Measurements from ENCODE around the gene UNC5A.

Gene UNC5A

DNA sequence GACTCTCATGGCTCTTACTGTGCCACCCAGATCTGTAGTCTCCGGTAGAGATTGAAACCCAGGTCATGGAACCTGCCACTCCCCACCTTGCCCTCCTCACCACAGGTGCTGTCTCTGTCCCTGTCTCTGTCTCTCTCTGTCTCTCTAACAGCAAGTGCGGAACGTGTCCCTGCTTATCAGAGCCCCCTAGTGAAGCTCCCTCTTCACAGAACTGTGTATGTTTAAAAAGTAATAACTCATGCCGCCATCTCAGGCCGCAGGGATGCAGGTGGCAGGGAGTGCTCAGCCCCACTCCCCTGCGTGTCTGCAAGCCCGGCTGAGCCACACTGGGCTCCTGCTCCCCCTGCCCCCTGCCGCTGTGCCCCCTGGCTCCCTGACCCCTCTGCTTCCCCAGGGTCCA lies 43.8 kb downstream of the UNC5A start:
- TF ChIP-seq TEAD4 (IDR thresholded peaks at IDR 0.05): no peak
- TF ChIP-seq, protein P1, sequence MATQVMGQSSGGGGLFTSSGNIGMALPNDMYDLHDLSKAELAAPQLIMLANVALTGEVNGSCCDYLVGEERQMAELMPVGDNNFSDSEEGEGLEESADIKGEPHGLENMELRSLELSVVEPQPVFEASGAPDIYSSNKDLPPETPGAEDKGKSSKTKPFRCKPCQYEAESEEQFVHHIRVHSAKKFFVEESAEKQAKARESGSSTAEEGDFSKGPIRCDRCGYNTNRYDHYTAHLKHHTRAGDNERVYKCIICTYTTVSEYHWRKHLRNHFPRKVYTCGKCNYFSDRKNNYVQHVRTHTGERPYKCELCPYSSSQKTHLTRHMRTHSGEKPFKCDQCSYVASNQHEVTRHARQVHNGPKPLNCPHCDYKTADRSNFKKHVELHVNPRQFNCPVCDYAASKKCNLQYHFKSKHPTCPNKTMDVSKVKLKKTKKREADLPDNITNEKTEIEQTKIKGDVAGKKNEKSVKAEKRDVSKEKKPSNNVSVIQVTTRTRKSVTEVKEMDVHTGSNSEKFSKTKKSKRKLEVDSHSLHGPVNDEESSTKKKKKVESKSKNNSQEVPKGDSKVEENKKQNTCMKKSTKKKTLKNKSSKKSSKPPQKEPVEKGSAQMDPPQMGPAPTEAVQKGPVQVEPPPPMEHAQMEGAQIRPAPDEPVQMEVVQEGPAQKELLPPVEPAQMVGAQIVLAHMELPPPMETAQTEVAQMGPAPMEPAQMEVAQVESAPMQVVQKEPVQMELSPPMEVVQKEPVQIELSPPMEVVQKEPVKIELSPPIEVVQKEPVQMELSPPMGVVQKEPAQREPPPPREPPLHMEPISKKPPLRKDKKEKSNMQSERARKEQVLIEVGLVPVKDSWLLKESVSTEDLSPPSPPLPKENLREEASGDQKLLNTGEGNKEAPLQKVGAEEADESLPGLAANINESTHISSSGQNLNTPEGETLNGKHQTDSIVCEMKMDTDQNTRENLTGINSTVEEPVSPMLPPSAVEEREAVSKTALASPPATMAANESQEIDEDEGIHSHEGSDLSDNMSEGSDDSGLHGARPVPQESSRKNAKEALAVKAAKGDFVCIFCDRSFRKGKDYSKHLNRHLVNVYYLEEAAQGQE (IDR thresholded peaks at IDR 0.05; ENCODE audit: low read depth): no peak
- TF ChIP-seq TAF1 (IDR thresholded peaks at IDR 0.05; ENCODE audit: low read depth): no peak
- TF ChIP-seq NFIC (IDR thresholded peaks at IDR 0.05): no peak
- TF ChIP-seq CREB1 (IDR thresholded peaks at IDR 0.05; ENCODE audit: low read depth): no peak
- no peak for TF ChIP-seq TCF12 (IDR thresholded peaks at IDR 0.05; ENCODE audit: low read depth)
- TF ChIP-seq ZBTB7A (IDR thresholded peaks at IDR 0.05; ENCODE audit: low read depth): no peak
- TF ChIP-seq CEBPB (IDR thresholded peaks at IDR 0.05): no peak
- TF ChIP-seq EGR1 (IDR thresholded peaks at IDR 0.05): no peak
- no peak for TF ChIP-seq FOXM1 (IDR thresholded peaks at IDR 0.05; ENCODE audit: borderline replicate concordance, low read depth)
- TF ChIP-seq, protein P2, sequence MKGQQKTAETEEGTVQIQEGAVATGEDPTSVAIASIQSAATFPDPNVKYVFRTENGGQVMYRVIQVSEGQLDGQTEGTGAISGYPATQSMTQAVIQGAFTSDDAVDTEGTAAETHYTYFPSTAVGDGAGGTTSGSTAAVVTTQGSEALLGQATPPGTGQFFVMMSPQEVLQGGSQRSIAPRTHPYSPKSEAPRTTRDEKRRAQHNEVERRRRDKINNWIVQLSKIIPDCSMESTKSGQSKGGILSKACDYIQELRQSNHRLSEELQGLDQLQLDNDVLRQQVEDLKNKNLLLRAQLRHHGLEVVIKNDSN (IDR thresholded peaks at IDR 0.05): no peak

DNA sequence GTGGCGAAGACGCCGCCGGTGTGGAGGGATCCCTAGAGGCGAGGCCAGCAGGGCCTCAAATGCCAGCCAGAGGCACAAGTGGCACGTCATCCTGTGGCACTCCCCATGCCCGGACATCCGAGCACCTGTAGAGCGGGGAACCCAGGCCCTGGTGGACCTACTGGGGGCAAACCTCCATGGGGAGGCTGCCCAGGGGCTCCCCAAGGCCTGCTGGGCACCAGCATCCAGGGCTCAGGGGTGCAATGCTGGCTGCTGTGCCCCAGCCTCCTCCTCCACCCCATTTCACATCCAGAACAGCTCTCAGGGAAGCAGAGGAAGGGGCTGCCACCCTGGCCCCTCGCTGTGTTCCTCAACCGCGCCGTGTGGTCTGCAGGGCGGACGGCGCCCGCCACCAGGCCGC lies 45.2 kb downstream of the UNC5A start:
- TF ChIP-seq, protein P2 (IDR thresholded peaks at IDR 0.05): no peak
- TF ChIP-seq TAF1 (IDR thresholded peaks at IDR 0.05; ENCODE audit: low read depth): no peak
- no peak for TF ChIP-seq RAD21 (IDR thresholded peaks at IDR 0.05; ENCODE audit: low read depth)
- TF ChIP-seq, protein P1 (IDR thresholded peaks at IDR 0.05; ENCODE audit: low read depth): no peak
- TF ChIP-seq CEBPB (IDR thresholded peaks at IDR 0.05): no peak
- TF ChIP-seq FOXM1 (IDR thresholded peaks at IDR 0.05; ENCODE audit: borderline replicate concordance, low read depth): no peak
- TF ChIP-seq EP300 (IDR thresholded peaks at IDR 0.05; ENCODE audit: borderline replicate concordance): no peak
- TF ChIP-seq TEAD4 (IDR thresholded peaks at IDR 0.05): no peak
- no peak for TF ChIP-seq TCF12 (IDR thresholded peaks at IDR 0.05; ENCODE audit: low read depth)
- no peak for TF ChIP-seq NFIC (IDR thresholded peaks at IDR 0.05)
- no peak for TF ChIP-seq ZBTB7A (IDR thresholded peaks at IDR 0.05; ENCODE audit: low read depth)
- no peak for TF ChIP-seq CREB1 (IDR thresholded peaks at IDR 0.05; ENCODE audit: low read depth)
- TF ChIP-seq YY1 (IDR thresholded peaks at IDR 0.05; ENCODE audit: low read depth): no peak
- TF ChIP-seq, protein P3, sequence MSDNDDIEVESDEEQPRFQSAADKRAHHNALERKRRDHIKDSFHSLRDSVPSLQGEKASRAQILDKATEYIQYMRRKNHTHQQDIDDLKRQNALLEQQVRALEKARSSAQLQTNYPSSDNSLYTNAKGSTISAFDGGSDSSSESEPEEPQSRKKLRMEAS (IDR thresholded peaks at IDR 0.05): no peak
- TF ChIP-seq EGR1 (IDR thresholded peaks at IDR 0.05): no peak

DNA sequence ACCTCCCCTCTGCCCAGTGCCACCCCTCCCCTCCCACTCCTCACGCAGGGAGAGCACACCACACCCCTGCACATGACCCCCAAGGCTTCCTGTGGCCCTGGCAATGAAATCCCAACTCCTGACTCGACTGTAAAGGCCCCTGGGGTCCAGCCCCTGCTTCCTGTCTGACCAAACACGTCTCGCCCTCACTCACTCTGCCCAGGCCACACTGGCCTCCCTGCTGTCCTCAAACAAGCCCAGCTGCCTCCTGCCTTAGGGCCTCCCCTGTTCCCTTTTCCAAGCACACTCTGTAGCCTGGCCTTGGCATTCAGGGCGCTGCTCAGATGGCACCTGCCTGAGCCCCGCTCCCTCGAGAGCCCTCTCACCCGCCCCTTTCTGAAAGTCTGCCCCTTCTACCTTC lies 46.4 kb downstream of the UNC5A start:
- no peak for TF ChIP-seq ZBTB7A (IDR thresholded peaks at IDR 0.05; ENCODE audit: low read depth)

DNA sequence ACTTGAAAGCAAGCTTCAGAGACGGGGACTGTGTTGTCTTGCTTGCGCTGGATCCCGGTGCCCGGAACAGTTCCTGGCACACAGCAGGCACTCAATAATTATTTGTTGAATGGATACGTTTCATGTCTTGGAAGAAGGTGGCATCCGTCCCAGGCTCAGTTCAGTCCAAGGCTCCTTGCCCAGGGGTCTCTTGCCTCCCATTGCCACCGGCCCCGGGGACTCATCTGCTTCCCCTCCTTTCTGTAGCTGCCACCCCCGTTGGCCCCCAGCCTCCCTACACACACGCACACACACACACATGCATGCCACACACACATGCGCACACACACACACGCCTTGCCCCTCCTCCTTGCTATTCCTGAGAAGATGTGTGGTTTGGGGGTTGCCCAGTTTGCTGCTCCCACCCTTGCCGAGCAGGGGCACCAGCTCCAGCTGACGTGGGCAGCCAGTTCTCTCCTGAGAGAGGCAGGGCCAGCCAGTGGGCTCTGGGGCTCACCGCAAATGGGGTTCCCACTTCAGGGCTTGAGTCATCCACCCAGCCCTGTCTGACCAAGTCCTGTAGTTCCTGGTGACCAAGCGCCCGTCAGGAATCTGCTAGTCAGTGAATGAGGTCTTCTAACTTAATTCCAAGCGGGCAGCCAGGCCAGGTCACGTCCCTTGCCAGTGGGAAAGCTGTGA lies 47.0 kb downstream of the UNC5A start:
- TF ChIP-seq NFIC (IDR thresholded peaks at IDR 0.05) (no peak), TAF1 (IDR thresholded peaks at IDR 0.05; ENCODE audit: low read depth) (no peak), FOXM1 (IDR thresholded peaks at IDR 0.05; ENCODE audit: borderline replicate concordance, low read depth) (no peak), YY1 (IDR thresholded peaks at IDR 0.05; ENCODE audit: low read depth) (no peak)
- TF ChIP-seq, protein P2 (IDR thresholded peaks at IDR 0.05): no peak

DNA sequence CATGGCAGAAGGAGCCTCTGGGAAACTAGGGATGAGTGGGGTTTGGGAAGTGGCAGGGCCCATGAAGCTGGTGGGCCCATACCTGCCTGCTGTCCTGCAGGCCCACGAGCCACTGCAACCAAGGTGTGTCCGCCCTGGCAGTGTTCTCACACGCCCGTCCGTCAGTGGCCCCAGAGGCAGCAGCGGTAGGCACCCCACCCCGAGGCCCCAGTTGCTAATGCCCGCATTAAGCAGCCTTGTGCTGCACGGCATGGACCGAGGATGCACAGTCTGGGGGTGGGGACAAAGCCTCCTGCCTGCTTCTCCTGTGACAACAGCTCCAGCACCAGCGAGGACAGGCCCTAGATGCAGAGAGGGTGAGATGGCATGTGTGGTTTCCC lies 47.5 kb downstream of the UNC5A start:
- TF ChIP-seq, protein P1 (IDR thresholded peaks at IDR 0.05; ENCODE audit: low read depth): no peak
- no peak for TF ChIP-seq CEBPB (IDR thresholded peaks at IDR 0.05)

All from Ishikawa (cell line).